HepG2 (cell line): Measurements from ENCODE around the gene TTYH2. TPM values are rescaled to one million over a fixed set of nuclear protein-coding genes. Genes with fewer than 3 reads are reported as not detected.

Experiments
- ATAC-seq: fragments of 200-7000 bp; cut with Tn5 transposase; 3 replicates; pipeline ENCODE4 v1.9.1; 2020; ENCODE audit warnings: mild to moderate bottlenecking, moderate library complexity
- BruUV-seq: library from RNA; stranded (reverse); fragments of 400-500 nt; replicated peaks from 2 replicates; lab custom pipeline; 2021; lab: Mats Ljungman, UMichigan
- CTCF ChIA-PET: fragments of 300-600 bp; formaldehyde crosslinking; extraction: SDS; loops from one replicate; lab custom pipeline; 2021; ENCODE audit warnings: low total read pairs, inconsistent platforms, low intra/inter-chr PET ratio; lab: Yijun Ruan, JAX
- POLR2A ChIA-PET: fragments of 350-600 bp; sonication (Branson Sonifier 250); formaldehyde crosslinking; loops from one replicate; lab custom pipeline; 2020; ENCODE audit warnings: antibody characterized with exemption, inconsistent platforms; lab: Yijun Ruan, JAX
- DNase-seq: peaks from one replicate; pipeline ENCODE4 v3.0.0-alpha.2; 2015; ENCODE audit warnings: low spot score
- FAIRE-seq: peaks from 3 replicates; lab custom pipeline; 2011; peaks lifted over from hg19 to GRCh38; lab: Jason Lieb, UNC
- H2AFZ ChIP-seq: one replicate; pipeline ENCODE4 v1.6.1; 2011; ENCODE audit warnings: low read length, inconsistent platforms
- H3K27ac ChIP-seq: fragments of 300-600 bp; 3 replicates; pipeline ENCODE4 v1.8.0; 2011; ENCODE audit warnings: mixed run types, mild to moderate bottlenecking, mixed read lengths, low read length, inconsistent platforms; ENCODE audit not compliant: insufficient read depth; ENCODE audit errors: extremely low read length
- H3K27me3 ChIP-seq, 2 experiments: fragments of 200-600 bp in 1 of 2; 2 replicates in 1 of 2; 3 replicates in 1 of 2; pipeline versions ENCODE4 v1.6.0 to v1.8.0; 2011; ENCODE audit warnings: low read length in 2 of 2, mild to moderate bottlenecking in 2 of 2, moderate library complexity in 2 of 2, inconsistent platforms in 1 of 2; ENCODE audit not compliant: insufficient read depth in 2 of 2, control insufficient read depth in 1 of 2
- H3K36me3 ChIP-seq, 2 experiments: fragments of 200-600 bp in 1 of 2; replicated peaks in 1 of 2; 2 replicates in 1 of 2; 3 replicates in 1 of 2; pipeline versions ENCODE4 v1.5.1 to v1.8.0; 2011; ENCODE audit warnings: low read length in 2 of 2, inconsistent platforms in 1 of 2; ENCODE audit not compliant: insufficient read depth in 2 of 2, control insufficient read depth in 1 of 2
- H3K4me1 ChIP-seq: 2 replicates; pipeline ENCODE4 v1.5.1; 2012; ENCODE audit warnings: low read length, inconsistent platforms; ENCODE audit not compliant: insufficient read depth
- H3K4me2 ChIP-seq: 2 replicates; pipeline ENCODE4 v1.6.0; 2011; ENCODE audit warnings: low read depth, low read length, inconsistent platforms
- H3K4me3 ChIP-seq, 3 experiments: fragments of 200-600 bp in 1 of 3; sonication (generic), shearing (Covaris generic) in 1 of 3; replicated peaks in 1 of 3; 2 replicates each; pipeline ENCODE4 v1.5.1; 2011 to 2016; ENCODE audit warnings: low read length in 3 of 3, inconsistent platforms in 2 of 3, low read depth in 2 of 3, mild to moderate bottlenecking in 2 of 3, control low read depth in 1 of 3, mixed read lengths in 1 of 3; ENCODE audit not compliant: insufficient read depth in 1 of 3
- H3K79me2 ChIP-seq: one replicate; pipeline ENCODE4 v1.6.1; 2011; ENCODE audit warnings: low read length, inconsistent platforms; ENCODE audit not compliant: insufficient read depth
- H3K9ac ChIP-seq: 2 replicates; pipeline ENCODE4 v1.6.0; 2011; ENCODE audit warnings: mild to moderate bottlenecking, low read depth, low read length, inconsistent platforms; ENCODE audit not compliant: insufficient read depth
- H3K9me3 ChIP-seq: 2 replicates; pipeline ENCODE4 v1.5.1; 2012; ENCODE audit warnings: mild to moderate bottlenecking, low read length
- H4K20me1 ChIP-seq: 2 replicates; pipeline ENCODE4 v1.6.0; 2011; ENCODE audit warnings: inconsistent platforms, mild to moderate bottlenecking, low read length, moderate library complexity; ENCODE audit not compliant: insufficient read depth
- E2F5 ChIP-seq: sonication (generic); formaldehyde crosslinking; conservative IDR thresholded peaks from 2 replicates; pipeline ENCODE4 v1.4.0; 2020; ENCODE audit warnings: missing genetic modification reagents
- ERF ChIP-seq: IDR thresholded peaks from 2 replicates; pipeline ENCODE4 v1.6.1; 2018; ENCODE audit warnings: missing biosample characterization, missing genetic modification reagents
- FOXJ3 ChIP-seq: sonication (generic); formaldehyde crosslinking; IDR thresholded peaks from 2 replicates; pipeline ENCODE4 v1.4.0; 2020; ENCODE audit warnings: missing genetic modification reagents, mild to moderate bottlenecking, borderline replicate concordance
- HDAC1 ChIP-seq: sonication (generic); formaldehyde crosslinking; IDR thresholded peaks from 2 replicates; pipeline ENCODE4 v1.5.1; 2020; ENCODE audit warnings: mild to moderate bottlenecking, missing genetic modification reagents
- KAT7 ChIP-seq: IDR thresholded peaks from 2 replicates; pipeline ENCODE4 v1.6.1; 2018; ENCODE audit warnings: borderline replicate concordance, missing compliant biosample characterization
- KLF13 ChIP-seq: sonication (generic); formaldehyde crosslinking; IDR thresholded peaks from 2 replicates; pipeline ENCODE4 v1.4.0; 2020; ENCODE audit warnings: mild to moderate bottlenecking, missing genetic modification reagents
- NFIB ChIP-seq: sonication (generic); formaldehyde crosslinking; IDR thresholded peaks from 2 replicates; pipeline ENCODE4 v1.9.0; 2021; ENCODE audit warnings: missing genetic modification reagents, mild to moderate bottlenecking, borderline replicate concordance
- PITX1 ChIP-seq: sonication (generic); formaldehyde crosslinking; IDR thresholded peaks from 2 replicates; pipeline ENCODE4 v1.5.1; 2020; ENCODE audit warnings: mild to moderate bottlenecking, missing genetic modification reagents
- TOPORS ChIP-seq: sonication (generic); formaldehyde crosslinking; IDR thresholded peaks from 2 replicates; pipeline ENCODE4 v1.8.0; 2023; ENCODE audit warnings: mild to moderate bottlenecking, missing genetic modification reagents
- ZBTB38 ChIP-seq: sonication (generic); formaldehyde crosslinking; IDR thresholded peaks from 2 replicates; pipeline ENCODE4 v1.5.1; 2020; ENCODE audit warnings: mild to moderate bottlenecking, missing genetic modification reagents
- ZFP1 ChIP-seq: IDR thresholded peaks from 2 replicates; pipeline ENCODE4 v1.6.1; 2016
- ZNF367 ChIP-seq: sonication (generic); formaldehyde crosslinking; IDR thresholded peaks from 2 replicates; pipeline ENCODE4 v1.4.0; 2020; ENCODE audit warnings: missing genetic modification reagents, borderline replicate concordance
- ZNF563 ChIP-seq: sonication (generic); formaldehyde crosslinking; IDR thresholded peaks from 2 replicates; pipeline ENCODE4 v1.8.0; 2022; ENCODE audit warnings: mild to moderate bottlenecking, moderate library complexity, missing genetic modification reagents
- ZNF766 ChIP-seq: sonication (generic); formaldehyde crosslinking; IDR thresholded peaks from 2 replicates; pipeline ENCODE4 v1.5.0; 2020; ENCODE audit warnings: missing genetic modification reagents, borderline replicate concordance
- ZNF83 ChIP-seq: sonication (generic); formaldehyde crosslinking; IDR thresholded peaks from 2 replicates; pipeline ENCODE4 v1.4.0; 2020; ENCODE audit warnings: missing genetic modification reagents, mild to moderate bottlenecking, borderline replicate concordance
- ZSCAN30 ChIP-seq: sonication (generic); formaldehyde crosslinking; IDR thresholded peaks from 2 replicates; pipeline ENCODE4 v1.5.0; 2020; ENCODE audit warnings: mild to moderate bottlenecking, missing genetic modification reagents
- WGBS: methylation state at CpG from one replicate; pipeline ENCODE4 v1.1.6; 2017; ENCODE audit warnings: low lambda C conversion rate; 5-methylcytosine and 5-hydroxymethylcytosine counted together
- in situ Hi-C: cut with HindIII; loops from 2 replicates; pipeline ENCODE4 v1.10.0; 2017; ENCODE audit warnings: low pct_unique_long_range_greater_than_20kb; ENCODE audit not compliant: extremely low pct_ligation_motif_present
- intact Hi-C: fragments of 100-400 bp; cut with micrococcal nuclease; formaldehyde crosslinking; loops from one replicate; pipeline ENCODE4 v1.10.0; 2022; ENCODE audit not compliant: unreplicated experiment
- polyA plus RNA-seq, 8 experiments: library from polyadenylated mRNA; depleted of rRNA in 3 of 8; stranded (reverse) in 7 of 8; unstranded in 1 of 8; fragments of >200 nt; fragmentation: Illumina TruSeq in 4 of 8; extraction: Trizol in 4 of 8; gene quantifications; 2 replicates each; pipeline versions ENCODE4 v1.2.1 to v1.2.3, GENCODE V29; 2011 to 2016; ENCODE audit warnings: low read depth in 4 of 8, missing spikeins in 1 of 8, mixed read lengths in 1 of 8; ENCODE audit not compliant: insufficient read depth in 1 of 8
- total RNA-seq, 5 experiments: library from RNA; depleted of rRNA; stranded (reverse); fragments of >200 nt; fragmentation: Illumina TruSeq; extraction: Trizol; gene quantifications; 2 replicates each; pipeline ENCODE4 v1.2.3, GENCODE V29; 2016; ENCODE audit warnings: low read depth in 1 of 5
- TF ChIP-seq, protein P1 (sequence below): sonication (generic); formaldehyde crosslinking; IDR thresholded peaks from 2 replicates; pipeline ENCODE4; 2020; ENCODE audit warnings: missing genetic modification reagents, mild to moderate bottlenecking, borderline replicate concordance

Gene TTYH2
- total and polyA plus RNA-seq, 2 of the 13 experiments (the other 11 are each of a cell fraction or from before 2014, with no cell fraction given), result 0.77 to 0.96 TPM

- H3K9ac ChIP-seq, result no peak overlapping the region
- no TSS peak for BruUV-seq
- TF ChIP-seq ZNF367 (no peak), ZBTB38 (CRISPR knock-in tag) (no peak), NFIB (no peak), ZFP1 (CRISPR knock-in tag) (no peak), ZNF766 (CRISPR knock-in tag) (no peak), ZNF563 (CRISPR knock-in tag) (no peak), ZSCAN30 (CRISPR knock-in tag) (no peak), PITX1 (CRISPR knock-in tag) (no peak), HDAC1 (CRISPR knock-in tag) (no peak), KLF13 (CRISPR knock-in tag) (no peak), ERF (CRISPR knock-in tag) (no peak), TOPORS (CRISPR knock-in tag) (no peak), E2F5 (CRISPR knock-in tag) (no peak), FOXJ3 (CRISPR knock-in tag) (no peak), KAT7 (no peak), ZNF83 (CRISPR knock-in tag) (no peak)
- TF ChIP-seq, protein P1, sequence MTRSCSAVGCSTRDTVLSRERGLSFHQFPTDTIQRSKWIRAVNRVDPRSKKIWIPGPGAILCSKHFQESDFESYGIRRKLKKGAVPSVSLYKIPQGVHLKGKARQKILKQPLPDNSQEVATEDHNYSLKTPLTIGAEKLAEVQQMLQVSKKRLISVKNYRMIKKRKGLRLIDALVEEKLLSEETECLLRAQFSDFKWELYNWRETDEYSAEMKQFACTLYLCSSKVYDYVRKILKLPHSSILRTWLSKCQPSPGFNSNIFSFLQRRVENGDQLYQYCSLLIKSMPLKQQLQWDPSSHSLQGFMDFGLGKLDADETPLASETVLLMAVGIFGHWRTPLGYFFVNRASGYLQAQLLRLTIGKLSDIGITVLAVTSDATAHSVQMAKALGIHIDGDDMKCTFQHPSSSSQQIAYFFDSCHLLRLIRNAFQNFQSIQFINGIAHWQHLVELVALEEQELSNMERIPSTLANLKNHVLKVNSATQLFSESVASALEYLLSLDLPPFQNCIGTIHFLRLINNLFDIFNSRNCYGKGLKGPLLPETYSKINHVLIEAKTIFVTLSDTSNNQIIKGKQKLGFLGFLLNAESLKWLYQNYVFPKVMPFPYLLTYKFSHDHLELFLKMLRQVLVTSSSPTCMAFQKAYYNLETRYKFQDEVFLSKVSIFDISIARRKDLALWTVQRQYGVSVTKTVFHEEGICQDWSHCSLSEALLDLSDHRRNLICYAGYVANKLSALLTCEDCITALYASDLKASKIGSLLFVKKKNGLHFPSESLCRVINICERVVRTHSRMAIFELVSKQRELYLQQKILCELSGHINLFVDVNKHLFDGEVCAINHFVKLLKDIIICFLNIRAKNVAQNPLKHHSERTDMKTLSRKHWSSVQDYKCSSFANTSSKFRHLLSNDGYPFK (CRISPR knock-in tag), result no peak
- H4K20me1 ChIP-seq, result no peaks in the 10 kb centered on the region
- WGBS, result 33% methylated on average over 17 of the region's 17 CpGs
- ChIA-PET POLR2A (no interaction called here), CTCF (no interaction called here)
- no peaks in the 10 kb centered on the region for H3K79me2 ChIP-seq
- H2AFZ ChIP-seq, result no peak overlapping the region
- no peaks in the 10 kb centered on the region for H3K9me3 ChIP-seq
- H3K4me1 ChIP-seq, result no peaks in the 10 kb centered on the region
- ATAC-seq (no peak), DNase-seq (no peak), FAIRE-seq (no peak)
- H3K27ac ChIP-seq, result no peak overlapping the region
- H3K4me2 ChIP-seq, result no peak overlapping the region
- H3K27me3 ChIP-seq, result peaks cover 5 to 55% of the 10 kb centered on the region in 2 experiments; a peak in 3 of 5 replicates
- H3K4me3 ChIP-seq, result no peak overlapping the region
- H3K36me3 ChIP-seq, result no peaks in the 10 kb centered on the region
- intact Hi-C loops (no loop called here), in situ Hi-C loops (loop anchor here (10.0 kb wide), 1 partner anchor 747 kb away; no protein-coding TSS in a partner anchor)
Measured at GRCh38 chr17:74182041-74182723, 31.2 kb upstream of the TTYH2 start.
